HUES6 (cell line): ENCODE data around the gene ARHGAP31.

Source experiments
- H3K27ac ChIP-seq: 2 replicates; pipeline ENCODE4 v1.7.0; 2013; ENCODE audit warnings: low read depth, mild to moderate bottlenecking, low read length, inconsistent platforms
- H3K27me3 ChIP-seq: 2 replicates; pipeline ENCODE4 v1.6.1; 2013; ENCODE audit warnings: low read length; ENCODE audit not compliant: control insufficient read depth, insufficient read depth
- H3K36me3 ChIP-seq: 2 replicates; pipeline ENCODE4 v1.6.1; 2013; ENCODE audit warnings: low read length; ENCODE audit not compliant: control insufficient read depth, insufficient read depth
- H3K4me1 ChIP-seq: 2 replicates; pipeline ENCODE4 v1.6.1; 2013; ENCODE audit warnings: low read length; ENCODE audit not compliant: control insufficient read depth, insufficient read depth
- H3K4me3 ChIP-seq: 2 replicates; pipeline ENCODE4 v1.5.1; 2013; ENCODE audit warnings: low read depth, low read length
- H3K9ac ChIP-seq: one replicate; pipeline ENCODE4 v1.6.1; 2013; ENCODE audit warnings: mild to moderate bottlenecking, low read length
- H3K9me3 ChIP-seq: 2 replicates; pipeline ENCODE4 v1.6.1; 2013; ENCODE audit warnings: low read depth, low read length; ENCODE audit not compliant: control insufficient read depth, insufficient read depth

Gene ARHGAP31

DNA sequence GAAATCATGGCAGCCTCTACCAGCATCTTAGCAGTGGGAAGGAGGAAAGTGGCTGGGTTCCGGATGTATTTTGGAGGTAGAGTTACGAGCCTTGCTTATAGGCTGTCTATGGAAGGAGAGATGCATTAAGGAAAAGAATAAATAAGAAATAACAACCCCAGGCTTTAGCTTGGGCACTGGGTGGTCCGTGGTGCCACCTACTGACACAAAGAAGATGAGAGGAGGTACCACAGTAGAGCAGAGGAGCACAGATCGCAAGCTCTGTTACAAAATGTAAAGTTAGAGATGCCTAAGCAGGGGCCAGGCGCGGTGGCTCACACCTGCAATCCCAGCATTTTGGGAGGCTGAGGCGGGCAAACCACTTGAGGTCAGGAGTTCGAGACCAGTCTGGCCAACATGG, 94.4 kb downstream of the ARHGAP31 start:
- Histone ChIP-seq H3K27me3 (no peaks in the 10 kb centered on the region), H3K9me3 (no peaks in the 10 kb centered on the region), H3K36me3 (peaks cover 4% of the 10 kb centered on the region; the same call in 1 of the 2 replicates)

GRCh38 chr3:119395923-119396358, 101.8 kb downstream of the ARHGAP31 start:
- no peaks in the 10 kb centered on the region for H3K9me3 ChIP-seq
- peaks cover 16% of the 10 kb centered on the region; the same call in 1 of the 2 replicates for H3K4me1 ChIP-seq
- no peak overlapping the region for H3K27ac ChIP-seq
- H3K27me3 ChIP-seq = no peaks in the 10 kb centered on the region
- H3K36me3 ChIP-seq = peaks cover 1% of the 10 kb centered on the region; the same call in 1 of the 2 replicates
- no peak overlapping the region for H3K9ac ChIP-seq
- H3K4me3 ChIP-seq = no peak overlapping the region

More for the DNA sequence above, 94.4 kb downstream of the ARHGAP31 start:
- Histone ChIP-seq H3K9ac (no peak overlapping the region), H3K27ac (no peak overlapping the region), H3K4me1 (no peaks in the 10 kb centered on the region), H3K4me3 (no peak overlapping the region)

- Histone ChIP-seq H3K4me1 (peaks cover 25% of the 10 kb centered on the region; the same call in 1 of the 2 replicates), H3K36me3 (no peaks in the 10 kb centered on the region), H3K27ac (no peak overlapping the region), H3K9ac (no peak overlapping the region), H3K27me3 (no peaks in the 10 kb centered on the region), H3K4me3 (no peak overlapping the region), H3K9me3 (no peaks in the 10 kb centered on the region)
These were observed 102.7 kb downstream of the ARHGAP31 start for GRCh38 chr3:119396870-119397269.

- Histone ChIP-seq H3K27ac (no peak overlapping the region), H3K4me1 (peaks cover 28% of the 10 kb centered on the region; the same call in 1 of the 2 replicates), H3K4me3 (no peak overlapping the region), H3K27me3 (no peaks in the 10 kb centered on the region), H3K36me3 (no peaks in the 10 kb centered on the region), H3K9ac (no peak overlapping the region), H3K9me3 (no peaks in the 10 kb centered on the region)
These were observed 106.3 kb downstream of the ARHGAP31 start for GRCh38 chr3:119400466-119400865.

DNA sequence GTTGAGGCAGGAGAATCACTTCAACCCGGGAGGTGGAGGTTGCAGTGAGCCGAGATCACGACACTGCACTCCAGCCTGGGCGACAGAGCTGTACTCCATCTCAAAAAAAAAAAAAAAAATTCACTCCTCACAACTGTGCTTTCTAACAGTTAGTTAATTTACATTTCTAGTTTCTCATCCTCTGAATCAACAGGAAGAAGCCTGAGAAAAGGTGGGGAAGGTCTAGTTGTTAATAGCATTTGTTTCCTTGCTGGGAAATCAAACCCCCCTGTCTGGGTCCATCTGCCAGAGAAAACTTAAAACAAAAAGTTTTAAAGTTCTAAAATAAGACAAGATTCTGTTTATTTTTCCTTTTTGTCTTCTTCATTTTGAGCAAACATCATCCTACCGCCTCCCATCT, 106.9 kb downstream of the ARHGAP31 start:
- Histone ChIP-seq H3K27me3 (no peaks in the 10 kb centered on the region), H3K36me3 (no peaks in the 10 kb centered on the region), H3K9ac (no peak overlapping the region), H3K4me3 (no peak overlapping the region), H3K27ac (no peak overlapping the region), H3K4me1 (peaks cover 25% of the 10 kb centered on the region; the same call in 1 of the 2 replicates), H3K9me3 (no peaks in the 10 kb centered on the region)

GRCh38 chr3:119401503-119402440, 107.6 kb downstream of the ARHGAP31 start:
- Histone ChIP-seq H3K4me1 (peaks cover 18% of the 10 kb centered on the region; the same call in 1 of the 2 replicates), H3K36me3 (no peaks in the 10 kb centered on the region), H3K27ac (no peak overlapping the region), H3K9ac (no peak overlapping the region), H3K27me3 (no peaks in the 10 kb centered on the region), H3K9me3 (no peaks in the 10 kb centered on the region), H3K4me3 (no peak overlapping the region)

GRCh38 chr3:119402791-119403190, 108.6 kb downstream of the ARHGAP31 start:
- peaks cover 14% of the 10 kb centered on the region; the same call in 1 of the 2 replicates for H3K4me1 ChIP-seq
- H3K27me3 ChIP-seq = no peaks in the 10 kb centered on the region
- H3K4me3 ChIP-seq = no peak overlapping the region
- H3K9me3 ChIP-seq = no peaks in the 10 kb centered on the region
- H3K36me3 ChIP-seq = no peaks in the 10 kb centered on the region
- H3K27ac ChIP-seq = no peak overlapping the region
- H3K9ac ChIP-seq = no peak overlapping the region

DNA sequence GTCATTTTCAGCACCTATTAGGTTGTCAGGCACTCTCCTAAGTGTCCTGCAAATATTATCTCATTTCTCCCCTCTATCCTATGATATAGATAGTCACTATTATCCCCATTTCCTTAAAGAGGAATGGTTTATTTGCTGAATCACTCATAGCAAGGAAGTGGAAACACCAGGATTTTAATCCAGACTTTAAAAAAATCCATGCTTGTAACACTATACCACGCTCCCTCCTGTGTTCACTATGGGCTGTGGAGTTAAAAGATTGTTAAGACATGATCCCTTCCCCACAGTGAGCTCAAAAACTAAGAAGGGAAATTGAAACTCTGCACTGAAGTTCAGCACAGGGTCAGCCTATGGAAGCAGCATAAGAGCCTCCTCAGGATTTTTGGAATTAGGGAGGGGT, 109.0 kb downstream of the ARHGAP31 start:
- H3K4me1 ChIP-seq = peaks cover 14% of the 10 kb centered on the region; the same call in 1 of the 2 replicates
- no peak overlapping the region for H3K9ac ChIP-seq
- no peak overlapping the region for H3K27ac ChIP-seq
- H3K9me3 ChIP-seq = no peaks in the 10 kb centered on the region
- no peaks in the 10 kb centered on the region for H3K27me3 ChIP-seq
- H3K36me3 ChIP-seq = no peaks in the 10 kb centered on the region
- no peak overlapping the region for H3K4me3 ChIP-seq

GRCh38 chr3:119405315-119405714, 111.1 kb downstream of the ARHGAP31 start:
- Histone ChIP-seq H3K27me3 (no peaks in the 10 kb centered on the region), H3K36me3 (no peaks in the 10 kb centered on the region), H3K9me3 (no peaks in the 10 kb centered on the region), H3K27ac (no peak overlapping the region), H3K9ac (no peak overlapping the region), H3K4me1 (peaks cover 14% of the 10 kb centered on the region; the same call in 1 of the 2 replicates), H3K4me3 (no peak overlapping the region)

DNA sequence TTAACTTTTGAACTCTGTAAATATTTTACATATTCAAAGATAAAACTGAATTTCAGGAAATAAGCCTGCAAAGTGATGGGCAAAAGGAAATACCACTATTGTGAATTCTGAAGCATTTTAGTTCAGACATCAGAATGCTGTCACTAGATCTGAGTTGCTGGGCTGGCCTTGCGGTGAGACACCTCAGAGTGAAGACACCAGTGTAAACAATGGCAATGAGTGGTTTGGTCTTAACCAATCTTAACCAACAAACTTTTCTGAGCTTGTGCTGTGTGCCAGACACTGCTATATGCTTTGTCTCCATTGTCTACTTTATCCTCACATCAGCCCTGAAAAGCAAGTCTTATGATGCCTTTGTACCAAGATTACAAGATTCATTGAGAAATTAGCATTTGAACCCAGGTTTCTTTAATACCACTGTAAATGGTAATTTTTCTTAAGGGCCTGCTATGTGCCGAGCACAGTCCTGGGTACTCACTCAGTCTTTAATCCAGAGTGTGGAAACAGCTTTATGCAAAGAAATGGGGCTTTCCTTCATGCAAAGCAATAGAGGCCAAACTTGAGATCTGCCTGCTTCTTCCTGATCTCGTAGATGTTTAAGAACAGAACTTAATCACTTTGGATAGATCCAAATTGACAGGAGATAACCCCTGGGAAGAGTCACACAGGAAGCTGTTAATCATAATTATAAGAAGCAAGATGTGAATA, 114.2 kb downstream of the ARHGAP31 start:
- H3K27me3 ChIP-seq = no peaks in the 10 kb centered on the region
- no peaks in the 10 kb centered on the region for H3K36me3 ChIP-seq
- H3K27ac ChIP-seq = no peak overlapping the region
- H3K4me1 ChIP-seq = no peaks in the 10 kb centered on the region
- H3K9me3 ChIP-seq = no peaks in the 10 kb centered on the region
- H3K9ac ChIP-seq = no peak overlapping the region
- no peak overlapping the region for H3K4me3 ChIP-seq

DNA sequence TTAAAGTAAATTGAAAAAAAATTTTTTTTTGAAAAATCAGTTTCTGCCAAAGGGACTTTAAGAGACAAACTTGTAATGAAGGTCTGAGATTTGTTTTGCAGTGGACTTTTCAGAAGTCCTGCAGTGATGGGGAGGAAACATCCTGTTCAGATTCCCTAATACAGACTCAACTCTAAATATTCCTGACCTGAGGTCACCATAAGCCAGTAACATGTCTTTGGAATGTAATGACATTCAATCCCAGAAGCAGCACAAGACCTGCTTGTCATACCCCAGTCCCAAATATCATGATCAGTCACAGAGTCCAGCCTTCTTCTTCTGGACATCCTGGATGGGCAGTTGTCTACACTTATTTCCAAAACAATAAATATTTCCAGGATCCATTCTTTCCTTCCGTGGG, 115.7 kb downstream of the ARHGAP31 start:
- Histone ChIP-seq H3K27ac (no peak overlapping the region), H3K9me3 (no peaks in the 10 kb centered on the region), H3K4me3 (no peak overlapping the region), H3K9ac (no peak overlapping the region), H3K27me3 (no peaks in the 10 kb centered on the region), H3K36me3 (no peaks in the 10 kb centered on the region), H3K4me1 (no peaks in the 10 kb centered on the region; the same call in 1 of the 2 replicates)
